Skeletal muscle satellite cell (primary cell): ENCODE measurements around the gene SPTLC2. TPM values are rescaled to one million over a fixed set of nuclear protein-coding genes. Genes with fewer than 3 reads are reported as not detected.
"Not testable (repeated sequence)": the region's sequence is repeated elsewhere in the genome, so short reads cannot be mapped to it uniquely, and the experiment has no call there.

Experiments used
- H3K27me3 ChIP-seq: 2 replicates; pipeline ENCODE4 v1.7.0; 2013; ENCODE audit warnings: low read length; ENCODE audit not compliant: control insufficient read depth, insufficient read depth
- H3K36me3 ChIP-seq: 2 replicates; pipeline ENCODE4 v1.7.0; 2013; ENCODE audit warnings: mild to moderate bottlenecking, control low read depth, low read length; ENCODE audit not compliant: insufficient read depth
- H3K4me1 ChIP-seq: 2 replicates; pipeline ENCODE4 v1.7.0; 2013; ENCODE audit warnings: low read length; ENCODE audit not compliant: control insufficient read depth, insufficient read depth
- H3K4me2 ChIP-seq: 2 replicates; pipeline ENCODE4 v1.7.0; 2013; ENCODE audit warnings: mild to moderate bottlenecking, low read length
- H3K4me3 ChIP-seq: 2 replicates; pipeline ENCODE4 v1.7.0; 2013; ENCODE audit warnings: low read length
- H3K9ac ChIP-seq: 2 replicates; pipeline ENCODE4 v1.7.0; 2013; ENCODE audit warnings: mild to moderate bottlenecking, low read depth, low read length, moderate library complexity
- H3K9me3 ChIP-seq: replicated peaks from 2 replicates; pipeline ENCODE4 v1.7.0; 2013; ENCODE audit warnings: mild to moderate bottlenecking, control low read depth, low read length
- total RNA-seq: library from RNA; depleted of rRNA; stranded (reverse); fragments of >200 nt; gene quantifications from 2 replicates; pipeline ENCODE4 v1.2.3, GENCODE V29; 2012; rRNA removed

SPTLC2 gene, protein sequence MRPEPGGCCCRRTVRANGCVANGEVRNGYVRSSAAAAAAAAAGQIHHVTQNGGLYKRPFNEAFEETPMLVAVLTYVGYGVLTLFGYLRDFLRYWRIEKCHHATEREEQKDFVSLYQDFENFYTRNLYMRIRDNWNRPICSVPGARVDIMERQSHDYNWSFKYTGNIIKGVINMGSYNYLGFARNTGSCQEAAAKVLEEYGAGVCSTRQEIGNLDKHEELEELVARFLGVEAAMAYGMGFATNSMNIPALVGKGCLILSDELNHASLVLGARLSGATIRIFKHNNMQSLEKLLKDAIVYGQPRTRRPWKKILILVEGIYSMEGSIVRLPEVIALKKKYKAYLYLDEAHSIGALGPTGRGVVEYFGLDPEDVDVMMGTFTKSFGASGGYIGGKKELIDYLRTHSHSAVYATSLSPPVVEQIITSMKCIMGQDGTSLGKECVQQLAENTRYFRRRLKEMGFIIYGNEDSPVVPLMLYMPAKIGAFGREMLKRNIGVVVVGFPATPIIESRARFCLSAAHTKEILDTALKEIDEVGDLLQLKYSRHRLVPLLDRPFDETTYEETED
- total RNA-seq, result 20.3 and 30.2 TPM in 2 replicates

DNA sequence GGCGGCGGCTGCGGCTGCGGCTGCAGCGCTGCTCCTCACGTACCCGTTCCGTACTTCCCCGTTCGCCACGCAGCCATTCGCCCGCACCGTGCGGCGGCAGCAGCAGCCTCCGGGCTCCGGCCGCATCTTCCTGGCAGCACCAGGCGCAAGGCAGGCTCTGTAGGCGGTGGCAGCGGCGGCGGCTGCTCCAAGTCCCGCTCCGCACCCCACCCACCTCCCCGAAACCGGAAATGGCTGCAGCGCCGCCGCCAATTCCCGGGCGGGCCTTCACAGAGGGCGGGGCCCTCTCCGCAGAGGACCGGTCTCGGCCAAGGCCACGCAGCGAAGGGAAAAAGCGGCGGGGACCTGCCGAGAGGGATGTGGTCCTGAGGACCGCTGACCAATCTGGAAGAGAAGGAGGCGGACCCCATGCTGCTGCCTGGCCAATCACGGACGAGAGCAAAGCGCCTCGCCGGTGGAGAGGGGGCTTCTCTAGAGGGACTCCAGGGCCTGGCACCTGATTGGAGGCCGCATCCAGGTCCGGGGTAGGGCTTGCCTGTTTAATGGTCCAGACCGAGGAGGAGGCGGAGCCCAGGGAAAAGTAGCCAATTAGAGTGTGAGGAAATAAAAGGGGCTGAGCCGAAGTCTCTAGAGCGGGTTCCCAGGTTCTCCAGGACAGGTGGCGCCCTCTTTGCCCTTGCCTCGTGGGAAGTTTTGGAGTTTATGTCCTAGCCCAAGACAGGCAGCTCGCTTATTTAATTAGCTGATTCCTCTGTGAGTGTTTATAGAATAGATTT lies at the start of gene SPTLC2:
SPTLC2 (minus strand) TSS at position 184 of the 776 bp plus-strand sequence; CDS start at position 126, 58 bp downstream.
- peak within 1 kb of the TSS; percentile 79 for H3K4me2 ChIP-seq
- H3K36me3 ChIP-seq, result no peaks in the 10 kb centered on the region
- peaks cover 24% of the 10 kb centered on the region for H3K4me1 ChIP-seq
- H3K4me3 ChIP-seq, result peak within 1 kb of the TSS; percentile 76
- no peaks in the 10 kb centered on the region for H3K9me3 ChIP-seq
- peak within 1 kb of the TSS; percentile 94 for H3K9ac ChIP-seq
- H3K27me3 ChIP-seq, result no peaks in the 10 kb centered on the region

DNA sequence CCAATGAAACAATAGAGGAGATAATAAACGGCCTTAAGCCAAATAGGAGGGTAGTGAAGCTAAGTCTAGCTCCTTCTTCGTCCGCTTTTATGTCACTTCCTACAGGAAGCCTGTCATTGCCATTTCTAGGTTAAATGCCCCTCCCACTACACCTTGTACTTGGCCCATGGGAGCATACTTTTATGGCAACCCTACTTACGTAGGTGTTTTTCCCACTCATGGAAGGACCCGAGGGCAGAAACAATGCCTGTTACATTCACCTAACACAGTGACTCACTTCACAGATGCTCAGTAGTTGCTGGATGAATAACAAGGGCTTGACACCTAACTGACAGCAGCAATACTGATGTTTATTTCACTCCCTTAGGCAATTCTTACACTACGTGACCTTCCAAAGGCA lies 46.9 kb upstream of the SPTLC2 start:
- Histone ChIP-seq H3K9ac (no peak overlapping the region), H3K4me3 (no peak overlapping the region), H3K27me3 (peaks cover 2% of the 10 kb centered on the region), H3K4me1 (no peaks in the 10 kb centered on the region), H3K36me3 (no peaks in the 10 kb centered on the region), H3K4me2 (no peak overlapping the region), H3K9me3 (no peaks in the 10 kb centered on the region)

DNA sequence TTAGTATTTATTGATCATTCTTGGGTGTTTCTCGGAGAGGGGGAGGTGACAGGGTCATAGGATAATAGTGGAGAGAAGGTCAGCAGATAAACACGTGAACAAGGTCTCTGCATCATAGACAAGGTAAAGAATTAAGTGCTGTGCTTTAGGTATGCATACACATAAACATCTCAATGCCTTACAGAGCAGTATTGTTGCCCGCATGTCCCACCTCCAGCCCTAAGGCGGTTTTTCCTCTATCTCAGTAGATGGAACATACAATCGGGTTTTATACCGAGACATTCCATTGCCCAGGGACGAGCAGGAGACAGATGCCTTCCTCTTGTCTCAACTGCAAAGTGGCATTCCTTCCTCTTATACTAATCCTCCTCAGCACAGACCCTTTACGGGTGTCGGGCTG lies 45.1 kb upstream of the SPTLC2 start:
- not testable (repeated sequence) for H3K4me1 ChIP-seq, H3K4me3 ChIP-seq, H3K36me3 ChIP-seq, H3K27me3 ChIP-seq, H3K9ac ChIP-seq, H3K9me3 ChIP-seq, H3K4me2 ChIP-seq

DNA sequence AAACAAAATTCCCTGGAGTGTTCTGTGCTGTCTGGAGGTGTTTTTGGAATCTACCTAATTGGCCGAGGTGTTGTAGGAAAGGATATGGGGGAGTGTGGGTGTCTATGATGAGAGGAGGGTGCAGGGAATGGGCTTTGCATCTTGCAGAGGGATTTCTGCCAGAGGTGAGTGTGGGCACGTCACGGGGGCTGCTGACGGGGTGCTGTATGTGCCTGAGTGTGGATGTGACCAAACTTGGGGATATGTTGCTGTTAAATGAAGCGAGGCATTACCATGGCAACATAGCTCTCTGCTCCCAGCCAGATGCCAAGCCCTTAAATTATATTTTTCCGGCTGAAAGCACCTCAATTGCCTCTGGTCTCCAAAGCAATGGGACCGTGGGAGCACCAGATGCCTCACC lies 44.3 kb upstream of the SPTLC2 start:
- Histone ChIP-seq H3K9ac (no peak overlapping the region), H3K4me1 (no peaks in the 10 kb centered on the region), H3K4me3 (no peak overlapping the region), H3K9me3 (no peaks in the 10 kb centered on the region), H3K4me2 (no peak overlapping the region), H3K27me3 (peaks cover 2% of the 10 kb centered on the region), H3K36me3 (no peaks in the 10 kb centered on the region)

DNA sequence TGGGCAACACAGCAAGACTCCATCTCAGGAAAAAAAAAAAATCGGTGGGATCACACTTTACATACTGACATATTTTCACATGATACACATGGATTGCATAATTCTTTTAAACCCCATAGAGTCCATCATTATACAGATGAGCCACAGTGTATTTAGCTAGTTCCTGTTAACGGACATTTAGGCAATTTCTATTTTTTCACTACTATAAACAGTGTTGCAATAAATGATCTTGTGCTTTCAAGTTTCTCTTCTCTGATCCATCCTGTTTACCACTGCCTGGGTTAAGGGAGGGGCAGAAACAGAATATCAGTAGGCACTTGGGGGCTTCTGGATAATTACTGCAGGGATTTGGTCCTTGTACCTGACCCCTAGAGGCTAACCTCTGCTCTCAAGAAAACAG lies 43.4 kb upstream of the SPTLC2 start:
- H3K9me3 ChIP-seq, result no peaks in the 10 kb centered on the region
- no peak overlapping the region for H3K4me2 ChIP-seq
- H3K4me1 ChIP-seq, result no peaks in the 10 kb centered on the region
- no peaks in the 10 kb centered on the region for H3K36me3 ChIP-seq
- no peak overlapping the region for H3K9ac ChIP-seq
- H3K27me3 ChIP-seq, result peaks cover 2% of the 10 kb centered on the region
- H3K4me3 ChIP-seq, result no peak overlapping the region

DNA sequence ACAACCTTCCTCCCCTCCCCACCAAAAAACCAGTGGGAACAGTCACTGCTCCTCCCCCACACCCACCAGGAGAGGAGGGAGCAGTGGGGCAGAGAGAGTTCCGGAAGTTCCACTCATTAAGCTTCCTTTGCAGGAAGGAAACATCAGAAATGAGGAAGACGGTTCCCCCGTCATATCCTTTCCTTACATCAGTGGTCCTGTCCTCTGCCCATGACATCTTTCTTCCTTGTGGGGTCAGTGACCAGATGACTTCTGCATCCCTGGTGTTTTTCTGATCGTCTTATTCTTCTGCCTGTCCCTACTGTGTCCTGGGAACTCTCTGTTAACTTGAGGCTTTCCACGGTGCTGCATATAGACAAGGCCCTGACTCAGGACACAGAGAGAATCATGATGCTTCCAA lies 40.8 kb upstream of the SPTLC2 start:
- peaks cover 2% of the 10 kb centered on the region for H3K27me3 ChIP-seq
- H3K9me3 ChIP-seq, result no peaks in the 10 kb centered on the region
- H3K36me3 ChIP-seq, result no peaks in the 10 kb centered on the region
- no peak overlapping the region for H3K4me3 ChIP-seq
- no peak overlapping the region for H3K4me2 ChIP-seq
- no peaks in the 10 kb centered on the region for H3K4me1 ChIP-seq
- no peak overlapping the region for H3K9ac ChIP-seq

DNA sequence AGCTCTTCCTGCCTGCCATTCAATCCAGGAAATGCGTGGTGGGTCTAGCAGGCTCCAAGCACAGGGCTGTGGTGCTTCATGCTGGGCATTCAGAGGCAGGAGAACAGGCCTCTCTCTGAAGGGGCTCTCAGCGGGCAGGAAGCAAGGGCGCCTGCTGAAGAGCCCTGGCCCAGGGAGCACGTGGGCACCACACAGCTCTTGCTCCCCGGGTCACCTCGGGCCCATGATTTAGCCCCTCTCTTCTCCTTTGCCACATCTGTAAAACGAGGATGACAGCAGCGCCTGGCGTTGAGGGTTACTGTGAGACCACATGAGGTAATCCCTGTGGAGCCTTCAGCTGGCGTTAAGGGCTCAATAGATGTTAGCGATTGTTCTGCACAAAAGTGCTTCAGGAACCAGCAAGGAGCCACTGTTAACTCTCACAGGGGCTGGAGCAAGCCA lies 37.6 kb upstream of the SPTLC2 start:
- H3K9ac ChIP-seq, result no peak overlapping the region
- no peak overlapping the region for H3K4me2 ChIP-seq
- H3K9me3 ChIP-seq, result no peaks in the 10 kb centered on the region
- H3K4me1 ChIP-seq, result no peaks in the 10 kb centered on the region
- no peaks in the 10 kb centered on the region for H3K27me3 ChIP-seq
- H3K4me3 ChIP-seq, result no peak overlapping the region
- no peaks in the 10 kb centered on the region for H3K36me3 ChIP-seq

DNA sequence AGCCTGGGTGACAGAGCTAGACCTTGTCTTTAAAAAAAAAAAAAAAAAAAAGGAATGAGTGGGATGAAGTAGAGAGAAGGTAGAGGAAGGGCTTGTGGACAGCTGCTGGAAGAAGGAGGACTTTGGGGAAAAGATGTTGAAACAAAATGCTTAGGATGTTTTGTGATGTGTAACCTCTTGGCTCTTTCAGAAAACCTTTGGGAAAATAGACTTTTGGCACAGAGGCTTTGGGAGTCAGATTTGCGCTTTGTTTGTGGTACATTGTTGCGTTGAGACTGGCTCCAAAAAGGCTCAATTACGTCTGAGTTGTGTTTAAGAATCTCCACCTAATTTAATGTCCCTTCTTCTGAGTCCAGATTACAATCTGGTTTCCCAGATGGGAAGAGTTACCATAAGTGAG lies 32.9 kb upstream of the SPTLC2 start:
- Histone ChIP-seq H3K9me3 (no peaks in the 10 kb centered on the region), H3K4me1 (no peaks in the 10 kb centered on the region), H3K27me3 (no peaks in the 10 kb centered on the region), H3K4me2 (no peak overlapping the region), H3K4me3 (no peak overlapping the region), H3K36me3 (no peaks in the 10 kb centered on the region), H3K9ac (no peak overlapping the region)

DNA sequence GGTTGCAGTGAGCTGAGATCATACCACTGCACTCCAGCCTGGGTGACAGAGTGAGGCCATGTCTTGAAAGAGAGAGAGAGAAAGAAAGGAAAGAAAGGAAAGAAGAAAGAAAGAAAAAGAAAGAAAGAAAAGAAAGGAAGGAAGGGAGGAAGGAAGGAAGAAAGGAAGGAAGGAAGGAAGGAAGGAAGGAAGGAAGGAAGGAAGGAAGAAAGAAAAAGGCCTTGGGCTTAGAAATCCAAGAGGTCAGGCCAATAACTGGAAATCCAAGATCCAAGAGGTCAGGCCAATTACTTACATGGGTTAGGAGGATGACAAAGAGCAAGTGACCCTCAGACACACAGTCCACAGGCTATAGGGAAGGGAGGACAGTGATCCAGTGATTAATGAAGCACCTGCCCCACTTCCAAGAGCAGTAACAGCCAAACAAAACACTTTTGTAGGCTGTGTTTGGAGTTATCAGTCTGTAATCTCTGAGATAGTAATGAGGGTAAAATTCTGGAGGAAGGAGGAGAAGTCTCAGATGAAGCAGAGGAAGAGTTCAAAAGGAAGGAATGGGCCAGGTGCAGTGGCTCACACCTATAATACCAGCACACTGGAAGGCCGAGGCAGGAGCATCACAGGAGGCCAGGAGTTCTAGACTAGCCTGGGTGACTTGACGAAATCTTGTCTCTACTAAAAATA lies 32.2 kb upstream of the SPTLC2 start:
- Histone ChIP-seq H3K9ac (no peak overlapping the region), H3K27me3 (no peaks in the 10 kb centered on the region), H3K4me1 (no peaks in the 10 kb centered on the region), H3K4me2 (no peak overlapping the region), H3K36me3 (no peaks in the 10 kb centered on the region), H3K4me3 (no peak overlapping the region), H3K9me3 (no peaks in the 10 kb centered on the region)

DNA sequence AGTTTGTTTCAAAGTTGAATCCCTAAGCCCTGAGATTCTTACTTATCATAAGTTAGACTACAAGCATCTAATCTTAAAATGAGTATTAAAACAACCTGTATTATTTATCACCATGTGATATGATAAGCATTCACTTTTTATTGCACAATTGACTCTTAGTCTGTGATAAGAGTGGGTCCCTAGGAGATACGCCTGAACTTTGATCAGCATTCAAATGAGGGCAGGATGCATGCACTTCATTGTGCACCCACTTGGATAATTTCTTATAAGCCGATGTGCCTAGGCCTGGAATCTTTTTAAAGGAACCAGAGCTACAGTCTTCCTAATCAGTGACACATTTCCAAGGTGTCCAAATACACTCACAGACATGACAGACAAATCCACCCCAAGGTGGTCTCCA lies 31.4 kb upstream of the SPTLC2 start:
- Histone ChIP-seq H3K4me1 (no peaks in the 10 kb centered on the region), H3K9ac (no peak overlapping the region), H3K27me3 (no peaks in the 10 kb centered on the region), H3K9me3 (no peaks in the 10 kb centered on the region), H3K36me3 (no peaks in the 10 kb centered on the region), H3K4me2 (no peak overlapping the region), H3K4me3 (no peak overlapping the region)

DNA sequence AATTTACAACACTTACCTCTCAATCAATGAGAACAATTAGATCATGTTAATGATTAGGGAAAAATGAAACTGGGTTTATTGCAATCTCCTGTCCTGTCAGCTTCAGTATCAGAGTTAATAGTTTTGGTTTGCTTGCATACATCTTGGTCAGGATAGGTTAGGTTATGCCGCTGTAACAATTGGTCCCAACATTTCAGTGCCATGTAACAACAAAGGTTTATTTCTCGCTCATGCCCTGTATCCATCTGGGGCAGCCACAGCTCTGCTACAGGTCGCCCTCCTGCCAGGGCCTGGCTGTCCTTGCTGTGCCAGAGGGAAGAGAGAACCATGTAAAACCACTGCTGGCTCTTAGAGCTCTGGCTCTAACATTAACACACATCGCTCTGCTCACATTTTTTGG lies 30.5 kb upstream of the SPTLC2 start:
- no peaks in the 10 kb centered on the region for H3K27me3 ChIP-seq
- no peak overlapping the region for H3K4me2 ChIP-seq

More for the DNA sequence above, 30.5 kb upstream of the SPTLC2 start:
- Histone ChIP-seq H3K4me1 (peaks cover 5% of the 10 kb centered on the region), H3K9ac (no peak overlapping the region), H3K4me3 (no peak overlapping the region), H3K36me3 (no peaks in the 10 kb centered on the region), H3K9me3 (no peaks in the 10 kb centered on the region)
